ENCODE data around the gene GNPTG.

Gene GNPTG

DNA sequence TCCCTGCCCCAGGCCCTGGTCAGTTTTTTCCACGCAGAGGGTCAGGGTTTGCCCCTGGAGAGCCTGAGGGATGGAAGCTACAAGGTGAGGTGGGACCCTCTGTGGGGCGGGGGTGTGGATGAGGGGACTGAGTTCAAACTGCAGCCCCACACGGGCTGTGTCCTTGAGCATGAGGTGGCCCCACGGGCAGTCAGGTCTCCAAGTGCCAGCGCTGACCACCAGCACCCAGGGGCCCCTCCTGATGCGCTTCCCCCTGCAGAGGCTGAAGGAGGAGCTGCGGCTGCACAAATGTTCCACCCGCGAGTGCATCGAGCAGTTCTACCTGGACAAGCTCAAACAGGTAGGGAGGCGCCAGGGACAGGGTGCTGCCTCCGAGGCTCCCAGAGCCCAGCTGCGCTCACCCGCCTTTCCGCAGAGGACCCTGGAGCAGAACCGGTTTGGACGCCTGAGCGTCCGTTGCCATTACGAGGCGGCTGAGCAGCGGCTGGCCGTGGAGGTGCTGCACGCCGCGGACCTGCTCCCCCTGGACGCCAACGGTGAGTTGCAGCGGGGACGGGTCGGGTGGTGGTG lies 4.4 kb upstream of the GNPTG start:
- DNase-seq (ENCODE audit: low read depth in 2 of 2), result no peak

DNA sequence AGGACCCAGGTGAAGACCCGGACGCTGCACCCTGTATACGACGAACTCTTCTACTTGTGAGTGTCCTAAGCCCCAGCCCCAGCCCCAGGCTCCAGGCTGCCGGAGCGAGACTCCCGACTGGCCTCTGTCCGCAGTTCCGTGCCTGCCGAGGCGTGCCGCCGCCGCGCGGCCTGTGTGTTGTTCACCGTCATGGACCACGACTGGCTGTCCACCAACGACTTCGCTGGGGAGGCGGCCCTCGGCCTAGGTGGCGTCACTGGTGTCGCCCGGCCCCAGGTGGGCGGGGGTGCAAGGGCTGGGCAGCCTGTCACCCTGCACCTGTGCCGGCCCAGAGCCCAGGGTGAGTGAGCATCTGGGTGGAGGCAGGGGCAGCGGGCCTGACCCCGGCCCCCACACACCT lies 3.8 kb upstream of the GNPTG start:
- no peak for DNase-seq (ENCODE audit: low read depth in 2 of 2)

DNA sequence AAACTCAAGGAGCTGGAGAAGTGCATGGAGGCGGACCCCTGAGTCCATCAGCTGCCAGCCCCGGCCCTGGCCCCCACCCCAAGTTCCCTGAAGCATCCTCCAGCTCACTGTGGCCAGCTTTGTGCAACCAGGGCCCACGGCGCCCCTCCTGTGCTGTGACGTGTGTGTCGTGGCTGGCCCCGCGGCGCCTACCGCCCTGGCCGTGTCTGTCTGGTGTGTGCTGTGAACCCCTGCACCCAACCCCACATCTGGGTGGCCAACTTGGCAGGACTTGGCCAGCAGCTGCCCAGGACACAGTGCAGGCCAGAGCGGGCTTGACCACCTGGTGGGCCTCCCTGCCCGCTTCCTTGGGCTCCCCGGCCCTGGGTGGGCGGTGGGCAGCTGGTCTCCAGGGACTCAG lies 3.3 kb upstream of the GNPTG start:
- no peak for DNase-seq (ENCODE audit: low read depth in 2 of 2)

DNA sequence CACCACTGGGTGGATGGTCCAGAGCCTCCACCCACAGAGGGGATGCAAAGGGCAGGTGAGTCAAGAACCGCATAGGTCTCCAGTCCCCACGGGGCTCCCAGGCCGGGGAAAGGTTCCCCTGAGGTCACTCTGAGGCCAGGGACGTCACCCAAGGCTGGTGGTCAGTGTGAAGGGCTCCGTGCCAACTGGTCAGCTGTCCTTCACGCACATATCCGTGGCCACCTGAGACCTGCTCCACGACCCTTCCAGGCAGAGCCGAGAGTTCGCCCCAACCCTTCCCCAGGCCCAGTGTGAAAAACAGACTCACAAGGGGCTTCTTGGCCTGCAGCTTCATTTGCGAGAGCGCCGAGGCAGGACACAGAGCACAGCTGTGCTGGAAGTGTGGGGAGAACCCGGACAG lies 2.8 kb upstream of the GNPTG start:
- no peak for DNase-seq (ENCODE audit: low read depth in 2 of 2)

DNA sequence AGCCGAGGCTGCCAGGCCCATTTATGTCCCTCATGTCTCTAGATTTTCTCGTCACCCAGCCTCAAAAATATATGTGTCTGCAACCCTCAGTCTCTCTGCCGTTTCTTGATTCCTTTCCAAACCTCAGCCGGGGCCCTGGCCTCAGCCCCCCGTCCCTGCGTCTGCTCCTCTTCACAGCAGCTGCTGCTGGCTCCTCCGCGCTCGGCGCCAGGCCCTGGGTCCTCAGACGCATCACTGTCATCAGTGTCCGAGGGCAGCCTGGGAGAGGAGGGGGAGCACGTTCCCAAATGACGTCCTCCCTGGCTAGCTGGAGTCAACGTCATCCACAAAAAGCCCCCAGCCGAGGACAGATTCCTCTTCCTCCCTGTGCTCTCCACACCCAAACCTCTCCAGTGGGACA lies 2.4 kb upstream of the GNPTG start:
- DNase-seq (ENCODE audit: low read depth in 2 of 2), result no peak

DNA sequence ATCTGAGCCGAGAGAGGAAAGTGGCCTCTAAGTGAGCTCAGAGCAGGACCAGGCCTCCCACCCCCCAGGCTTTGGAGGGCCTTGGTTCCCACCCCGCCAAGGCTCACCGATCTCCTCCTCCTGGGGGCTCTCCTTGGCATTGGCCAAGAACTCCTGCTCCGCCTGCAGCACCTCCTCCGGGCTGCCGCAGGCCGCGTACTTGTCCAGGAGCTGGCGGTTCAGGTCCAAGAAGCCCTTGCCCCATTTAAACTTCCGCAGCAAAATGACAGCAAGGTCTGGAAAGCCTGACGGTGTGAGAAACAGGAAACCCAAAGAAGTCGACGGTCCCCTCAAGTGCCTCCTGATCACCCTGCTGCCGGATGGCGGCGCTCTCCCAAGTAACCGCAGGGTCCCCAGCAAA lies 1.8 kb upstream of the GNPTG start:
- DNase-seq (ENCODE audit: low read depth in 2 of 2), result no peak

DNA sequence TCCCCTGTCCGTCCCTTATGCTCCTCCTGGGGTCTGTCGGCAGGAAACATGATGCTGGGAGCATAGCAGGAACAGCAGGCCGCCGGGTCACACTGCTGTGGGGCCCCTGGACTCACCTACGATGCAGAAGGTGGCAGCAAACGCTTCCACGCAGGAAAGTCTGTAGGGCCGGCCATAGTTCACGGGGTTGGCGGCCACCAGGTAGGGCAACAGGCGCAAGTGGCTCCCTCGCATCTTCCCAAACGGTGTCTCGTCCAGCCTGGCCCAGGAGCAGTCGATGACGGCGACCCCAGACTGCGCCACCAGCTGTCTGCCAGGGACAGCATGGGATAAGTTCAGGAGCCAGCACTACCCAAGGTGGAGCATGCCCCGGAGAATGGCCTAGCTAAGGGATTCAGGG lies 1.0 kb upstream of the GNPTG start:
- no peak for DNase-seq (ENCODE audit: low read depth in 2 of 2)

DNA sequence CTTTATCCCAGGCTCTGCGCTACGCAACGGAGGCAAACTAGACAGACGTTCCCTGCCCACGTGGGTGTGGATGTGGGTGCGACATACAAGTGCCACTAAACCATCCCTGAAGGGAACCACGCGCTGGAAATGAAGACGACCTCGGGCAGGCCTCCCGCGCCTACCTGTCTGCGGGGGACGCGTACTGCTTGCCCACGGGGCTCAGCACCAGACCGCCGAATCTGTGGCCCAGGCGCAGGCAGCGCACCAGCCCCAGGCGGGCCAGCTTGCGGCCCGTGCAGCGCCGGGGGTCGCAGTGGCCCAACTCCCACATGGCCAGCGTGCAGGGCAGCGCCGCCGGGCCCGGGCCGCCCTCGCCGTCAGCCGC lies 533 bp upstream of the GNPTG start:
- DNase-seq (ENCODE audit: low read depth in 2 of 2), result no peak

DNA sequence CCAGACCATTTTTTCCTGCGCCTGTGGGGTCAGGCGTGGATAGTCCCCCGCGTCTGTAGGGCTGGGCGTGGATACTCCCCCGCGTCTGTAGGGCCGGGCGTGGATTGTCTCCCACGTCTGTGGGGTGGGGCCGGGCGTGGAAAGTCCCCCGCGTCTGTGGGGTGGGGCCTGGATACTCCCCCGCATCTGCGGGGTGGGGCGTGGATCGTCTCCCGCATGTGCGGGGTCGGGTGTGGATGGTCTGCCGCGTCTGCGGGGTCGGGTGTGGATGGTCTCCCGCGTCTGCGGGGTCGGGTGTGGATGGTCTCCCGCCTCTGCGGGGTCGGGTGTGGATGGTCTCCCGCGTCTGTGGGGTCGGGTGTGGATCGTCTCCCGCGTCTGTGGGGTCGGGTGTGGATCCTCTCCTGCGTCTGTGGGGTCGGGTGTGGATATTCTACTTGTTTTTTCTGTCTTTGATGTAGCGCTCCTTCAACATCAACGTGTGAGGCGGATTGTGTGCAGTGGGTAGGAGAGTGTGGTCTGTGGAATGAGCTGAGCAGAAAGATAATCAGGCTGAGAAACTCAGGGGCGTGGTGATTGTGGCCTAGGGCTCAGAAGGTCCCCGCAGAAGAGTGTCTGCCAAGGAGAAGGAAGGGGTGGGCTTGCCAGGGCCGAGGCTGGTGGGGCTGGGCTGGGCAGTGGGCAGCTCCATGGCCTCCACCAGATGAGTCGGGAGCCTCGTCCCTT lies 3.2 kb downstream of the GNPTG start:
- DNase-seq (ENCODE audit: low read depth in 2 of 2), result no peak

DNA sequence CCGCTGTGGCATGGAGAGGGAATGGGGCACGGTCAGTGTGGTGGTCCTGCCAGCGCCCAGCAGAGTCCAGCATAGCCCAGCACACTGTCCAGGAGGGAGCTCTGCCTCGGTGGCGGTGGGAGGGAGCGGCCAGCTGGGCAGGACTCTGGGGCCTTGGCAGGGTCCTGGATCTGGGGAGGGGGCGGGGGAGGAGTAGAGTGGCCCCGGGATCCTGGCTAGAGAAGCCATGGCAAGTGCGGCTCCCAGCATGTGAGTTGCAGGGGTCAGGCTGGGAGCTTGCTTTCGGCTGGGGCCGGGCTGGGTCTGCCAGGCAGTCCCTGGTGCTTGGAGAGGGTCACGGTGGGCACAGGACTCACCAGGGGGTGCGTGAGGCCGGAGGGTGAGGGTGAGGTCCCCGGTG lies 3.9 kb downstream of the GNPTG start:
- DNase-seq (ENCODE audit: low read depth in 2 of 2), result no peak

DNA sequence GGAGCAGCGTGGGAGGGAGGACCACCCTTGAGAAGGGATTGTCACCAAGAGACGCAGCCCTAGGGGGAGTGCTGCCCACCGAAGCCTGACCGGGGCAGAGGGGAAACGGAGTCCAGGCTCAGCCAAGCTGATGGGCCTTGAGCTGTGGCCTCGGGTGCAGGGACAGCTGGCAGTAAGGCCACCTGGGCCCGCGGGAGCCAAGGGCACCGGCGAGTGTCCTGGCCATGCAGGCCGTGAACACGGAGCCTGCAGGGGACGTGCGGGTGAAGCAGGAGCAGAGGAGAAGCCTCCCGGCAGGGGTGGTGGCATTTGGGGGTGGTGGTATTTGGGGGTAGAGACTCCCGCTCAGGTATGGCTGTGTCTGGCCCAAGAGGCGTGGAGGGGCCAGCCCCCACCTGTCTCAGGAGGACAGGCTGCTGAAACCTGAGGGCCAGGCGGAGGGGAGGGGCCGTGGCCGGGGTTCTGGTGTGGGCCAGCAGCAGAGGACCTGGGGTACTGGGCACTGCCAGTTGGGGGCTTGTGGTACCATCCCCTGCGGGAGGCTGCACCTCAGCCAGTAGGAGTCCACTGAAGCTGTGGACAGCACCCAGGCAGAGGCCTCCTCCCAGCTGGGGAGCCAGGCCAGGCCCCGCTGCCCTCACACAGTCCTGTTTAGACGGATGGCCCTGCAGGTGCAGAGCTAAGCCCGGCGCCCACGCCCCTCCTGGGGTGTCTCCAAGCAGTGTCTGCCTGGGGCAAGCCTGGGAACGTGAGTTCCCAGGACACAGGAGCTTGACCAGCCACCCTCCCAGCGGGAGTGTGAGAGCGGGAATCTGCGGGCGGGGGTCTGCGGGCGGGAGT lies 4.5 kb downstream of the GNPTG start:
- DNase-seq (ENCODE audit: low read depth in 2 of 2), result no peak

DNA sequence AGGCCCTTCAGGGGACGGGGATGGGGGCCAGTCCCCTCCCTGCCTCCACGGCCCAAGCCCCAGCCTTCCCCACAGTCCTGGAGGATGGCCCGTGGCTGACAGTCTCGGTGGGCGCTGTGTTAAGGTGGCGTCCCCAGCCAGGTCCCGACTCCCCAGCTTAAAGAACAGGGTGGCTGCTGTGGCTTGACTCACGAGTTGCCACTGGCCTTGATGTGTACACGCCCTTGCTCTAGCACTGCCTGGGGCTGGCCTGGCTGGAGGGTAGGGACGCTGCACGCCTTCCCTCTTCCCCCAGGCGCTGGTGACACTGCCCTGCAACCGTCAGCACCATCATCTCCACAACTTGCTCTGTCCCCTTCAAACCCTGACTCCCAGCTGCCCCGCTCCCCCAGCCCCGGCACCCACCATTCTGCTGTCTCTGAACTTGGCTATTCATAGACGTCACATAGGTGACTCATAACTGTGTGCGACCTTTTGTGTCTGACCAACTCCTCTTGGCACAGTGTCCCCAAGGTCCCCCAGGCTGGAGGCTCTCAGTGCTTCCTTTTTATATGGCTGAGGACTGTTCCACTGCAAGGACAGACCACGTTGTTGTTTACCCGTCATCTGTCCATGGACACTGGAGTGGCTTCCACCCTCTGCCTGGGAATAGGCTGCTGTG lies 6.3 kb downstream of the GNPTG start:
- DNase-seq (ENCODE audit: low read depth in 2 of 2), result no peak

DNA sequence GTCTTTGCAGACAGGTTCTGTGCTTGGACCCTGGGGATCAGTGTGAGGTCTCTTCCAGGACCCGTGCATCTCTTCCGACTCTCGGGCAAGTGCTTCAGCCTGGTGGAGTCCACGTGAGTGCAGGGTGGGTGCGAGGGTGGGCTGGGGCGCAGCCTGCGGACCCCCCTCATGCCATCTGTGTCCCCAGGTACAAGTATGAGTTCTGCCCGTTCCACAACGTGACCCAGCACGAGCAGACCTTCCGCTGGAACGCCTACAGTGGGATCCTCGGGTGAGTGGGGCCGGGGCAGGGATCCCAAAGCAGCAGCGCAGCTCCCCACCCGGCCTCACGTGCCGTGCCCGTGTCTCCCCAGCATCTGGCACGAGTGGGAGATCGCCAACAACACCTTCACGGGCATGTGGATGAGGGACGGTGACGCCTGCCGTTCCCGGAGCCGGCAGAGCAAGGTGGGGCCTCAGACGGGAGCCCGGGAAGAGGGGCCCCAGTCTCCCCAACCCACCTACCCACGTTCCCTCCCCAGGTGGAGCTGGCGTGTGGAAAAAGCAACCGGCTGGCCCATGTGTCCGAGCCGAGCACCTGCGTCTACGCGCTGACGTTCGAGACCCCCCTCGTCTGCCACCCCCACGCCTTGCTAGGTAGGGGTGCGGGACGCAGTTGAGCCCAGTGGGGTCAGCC lies 10.1 kb downstream of the GNPTG start:
- DNase-seq (ENCODE audit: low read depth in 2 of 2), result no peak

DNA sequence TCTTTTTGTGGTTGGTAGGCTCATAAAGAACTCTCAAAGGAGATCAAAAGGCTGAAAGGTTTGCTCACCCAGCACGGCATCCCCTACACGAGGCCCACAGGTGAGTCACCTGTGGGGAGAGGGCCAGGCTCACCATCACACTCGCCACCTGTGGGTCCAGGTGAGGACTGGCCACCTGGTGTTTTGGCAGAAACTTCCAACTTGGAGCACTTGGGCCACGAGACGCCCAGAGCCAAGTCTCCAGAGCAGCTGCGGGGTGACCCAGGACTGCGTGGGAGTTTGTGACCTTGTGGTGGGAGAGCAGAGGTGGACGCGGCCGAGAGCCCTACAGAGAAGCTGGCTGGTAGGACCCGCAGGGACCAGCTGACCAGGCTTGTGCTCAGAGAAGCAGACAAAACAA lies 11.1 kb downstream of the GNPTG start:
- no peak for DNase-seq (ENCODE audit: low read depth in 2 of 2)

DNA sequence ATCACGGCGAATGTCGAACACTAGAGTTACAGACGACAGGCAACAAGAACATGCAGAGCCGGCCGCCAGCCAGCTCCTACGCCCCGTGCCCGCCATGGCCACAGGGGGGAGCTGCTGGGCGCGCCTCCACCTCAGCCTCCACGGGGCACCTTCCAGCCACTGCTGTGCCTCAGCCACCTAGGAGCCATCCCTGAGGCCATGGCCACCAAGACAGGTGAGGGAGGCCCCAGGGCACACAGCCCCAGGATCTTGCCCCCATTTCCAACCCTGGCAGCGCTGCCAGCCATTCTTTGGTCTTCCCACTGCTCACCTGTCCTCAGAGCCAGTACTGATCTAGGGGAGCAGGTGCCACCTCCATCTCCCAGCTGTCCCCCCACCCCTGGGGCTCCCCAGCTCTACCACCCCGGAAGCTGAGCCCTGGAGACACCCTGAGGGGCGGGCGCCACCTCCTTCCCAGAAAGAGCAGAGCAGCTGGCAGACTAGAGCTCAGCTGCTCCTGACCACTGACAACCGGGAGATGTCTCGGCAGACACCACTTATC lies 11.8 kb downstream of the GNPTG start:
- peak; percentile 44 to 49 for DNase-seq (ENCODE audit: low read depth in 2 of 2)

DNA sequence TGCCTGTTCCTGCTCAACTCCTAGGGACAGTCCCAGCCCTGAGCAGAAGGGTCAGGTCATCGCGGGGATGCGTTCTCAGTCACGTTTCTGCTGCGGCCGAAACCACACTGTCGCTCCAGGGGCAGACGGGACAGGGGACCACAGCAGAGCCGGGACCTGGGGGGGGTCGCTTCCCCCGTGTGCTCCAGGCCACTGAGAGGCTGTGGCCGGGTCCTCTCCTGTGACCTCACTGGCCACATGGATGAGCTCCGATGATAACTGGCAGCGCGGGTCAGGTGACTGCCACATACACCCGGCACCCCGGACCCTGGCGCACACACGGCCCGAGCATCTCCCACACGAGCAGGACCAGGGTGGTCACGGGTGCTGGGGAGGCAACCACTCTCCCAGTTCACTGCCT lies 12.8 kb downstream of the GNPTG start:
- no peak for DNase-seq (ENCODE audit: low read depth in 2 of 2)

DNA sequence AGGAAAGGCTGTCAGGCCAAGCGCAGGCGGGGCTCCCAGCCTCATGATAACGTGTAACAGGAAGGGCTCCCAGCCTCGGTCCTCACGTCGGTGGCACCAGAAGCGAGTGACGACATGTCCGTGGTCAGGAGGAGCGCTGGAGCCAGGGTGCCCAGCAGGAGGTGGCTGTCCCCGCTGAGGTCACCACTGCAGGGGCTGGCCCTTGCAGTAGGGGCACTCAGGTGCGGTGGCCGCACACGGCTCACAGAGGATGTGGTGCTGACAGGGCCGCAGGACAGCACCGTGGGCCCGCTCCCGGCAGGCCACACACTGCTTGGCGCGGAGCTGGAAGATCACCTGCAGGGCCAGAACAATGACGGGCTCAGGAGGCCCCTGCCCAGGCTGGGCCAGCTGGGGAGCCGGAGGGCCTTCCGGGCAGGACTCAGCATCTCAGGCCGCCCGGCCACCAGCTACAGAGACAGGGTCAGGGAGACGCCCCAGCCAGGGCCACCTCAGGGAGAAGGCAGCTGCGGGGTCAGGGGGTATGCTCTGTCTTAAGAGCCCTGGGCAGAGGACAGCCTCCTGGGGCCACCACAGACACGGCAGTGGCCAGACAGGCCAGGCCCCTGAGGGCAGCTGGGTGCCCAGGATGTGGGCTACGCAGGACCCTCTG lies 14.5 kb downstream of the GNPTG start:
- DNase-seq (ENCODE audit: low read depth in 2 of 2), result no peak

DNA sequence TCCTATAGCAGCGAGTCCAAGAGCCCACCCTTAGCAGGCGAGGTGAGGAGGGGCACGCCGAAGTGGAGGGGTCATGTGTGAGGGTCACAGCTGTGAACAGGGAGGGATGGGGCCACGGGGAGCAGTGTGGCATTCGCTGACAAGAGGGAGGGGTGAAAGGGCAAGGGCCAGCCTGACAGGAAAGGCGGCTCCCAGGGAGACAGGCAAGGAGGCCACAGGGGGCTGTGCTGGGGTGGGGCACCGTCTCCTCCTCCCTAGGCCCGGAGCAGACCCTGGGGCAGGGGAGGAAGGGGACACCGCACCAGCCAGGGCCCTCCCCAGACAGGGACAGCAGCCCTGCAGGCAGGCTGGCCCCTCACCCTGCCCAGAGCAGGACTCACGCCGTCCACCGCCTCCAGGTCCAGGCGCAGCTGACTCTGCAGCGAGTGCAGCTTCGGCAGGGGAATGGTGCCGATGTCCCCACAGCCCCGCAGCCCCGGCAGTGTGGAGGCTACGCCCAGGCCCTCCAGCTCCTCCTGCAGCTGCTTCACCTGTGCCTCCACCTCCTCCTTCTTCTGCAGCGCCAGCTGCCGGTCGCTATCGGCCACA lies 15.1 kb downstream of the GNPTG start:
- no peak for DNase-seq (ENCODE audit: low read depth in 2 of 2)

DNA sequence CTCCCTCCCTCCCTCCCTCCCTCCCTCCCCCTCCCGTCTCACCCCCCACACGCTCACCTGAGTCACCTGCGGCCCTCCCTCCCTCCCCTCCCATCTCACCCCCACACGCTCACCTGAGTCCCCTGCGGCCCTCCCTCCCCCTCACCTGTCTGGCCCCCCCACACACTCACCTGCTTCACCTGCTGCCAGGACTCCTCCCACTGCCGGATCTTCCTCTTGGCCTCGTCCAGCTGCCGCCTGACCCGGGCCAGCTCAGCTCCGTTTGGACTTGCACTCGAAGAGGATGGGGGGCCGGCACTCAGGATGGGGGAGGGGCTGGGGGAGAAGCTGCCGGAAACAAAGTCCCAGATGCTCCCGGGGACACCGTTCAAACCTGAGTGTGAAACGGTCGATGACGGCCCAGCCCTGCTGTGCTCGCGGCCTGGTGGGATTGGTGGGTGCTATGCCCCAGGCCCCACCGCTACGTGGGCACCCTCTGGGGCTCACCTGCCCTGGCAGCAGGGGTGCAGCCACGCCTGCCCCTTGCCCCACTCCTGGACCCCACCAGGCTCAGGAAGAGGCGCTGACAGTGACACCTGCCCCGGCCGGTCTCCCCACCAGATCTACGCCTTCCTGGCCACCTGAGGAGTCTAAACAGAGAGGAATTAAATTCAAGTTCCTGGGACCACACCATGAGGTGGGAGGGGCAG lies 15.9 kb downstream of the GNPTG start:
- DNase-seq (ENCODE audit: low read depth in 2 of 2), result no peak
